Progenitor cell of endocrine pancreas (in vitro differentiated cells): ENCODE data around the gene PTPRM. TPM values are rescaled to one million over a fixed set of nuclear protein-coding genes. Genes with fewer than 3 reads are reported as not detected.

Source experiments
- DNase-seq: peaks from one replicate; pipeline ENCODE4 v3.0.0; 2021; ENCODE audit warnings: low spot score; ENCODE audit not compliant: unreplicated experiment
- H3K27ac Mint-ChIP-seq: 2 replicates; pipeline ENCODE4 v1.8.0; 2021; ENCODE audit warnings: mild to moderate bottlenecking, moderate library complexity, mixed read lengths
- H3K27me3 Mint-ChIP-seq: 2 replicates; pipeline ENCODE4 v1.8.0; 2021; ENCODE audit warnings: mixed read lengths
- H3K36me3 Mint-ChIP-seq: 2 replicates; pipeline ENCODE4 v1.8.0; 2022; ENCODE audit warnings: mixed read lengths; ENCODE audit not compliant: insufficient read depth
- H3K4me1 Mint-ChIP-seq: 2 replicates; pipeline ENCODE4 v1.8.0; 2021; ENCODE audit warnings: low read depth, mixed read lengths
- H3K4me3 Mint-ChIP-seq: 2 replicates; pipeline ENCODE4 v1.8.0; 2021; ENCODE audit warnings: low read depth, mild to moderate bottlenecking, moderate library complexity, mixed read lengths
- H3K9me3 Mint-ChIP-seq: 2 replicates; pipeline ENCODE4 v1.8.0; 2021; ENCODE audit warnings: low read depth, mixed read lengths
- total RNA-seq: library from RNA; stranded (reverse); gene quantifications from 2 replicates; pipeline ENCODE4 v1.2.1, GENCODE V29; 2021
- TF ChIP-seq, protein P1 (sequence below): fragments of 200-600 bp; sonication (generic); IDR thresholded peaks from one replicate; pipeline ENCODE4 v1.5.0; 2021; ENCODE audit warnings: antibody characterized with exemption, mild to moderate bottlenecking; ENCODE audit not compliant: unreplicated experiment

PTPRM gene
- total RNA-seq, 1 donor from 2014 or later, result 23.2 TPM

DNA sequence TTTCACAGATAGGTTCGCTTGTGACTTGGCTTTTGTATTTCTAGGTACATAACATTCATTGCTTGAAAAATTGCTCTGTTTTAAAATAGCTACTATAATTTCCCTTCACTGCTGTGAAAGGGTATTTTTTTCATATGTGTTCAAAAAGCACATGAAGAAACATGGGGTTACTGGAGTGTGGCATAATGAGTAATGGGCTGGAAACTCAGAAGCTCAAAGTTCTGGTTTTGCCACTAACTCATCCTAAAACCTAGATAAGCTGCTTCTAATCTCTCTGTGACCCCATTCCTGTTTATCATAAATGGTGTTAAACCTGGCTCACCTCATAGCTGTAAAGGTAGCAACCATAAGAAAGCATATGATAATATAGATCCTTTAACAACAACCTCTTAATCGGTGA lies 319.3 kb downstream of the PTPRM start:
- H3K27ac Mint-ChIP-seq, result no peak overlapping the region
- H3K36me3 Mint-ChIP-seq, result no peaks in the 10 kb centered on the region
- DNase-seq, result no peak
- H3K4me3 Mint-ChIP-seq, result no peak overlapping the region
- H3K4me1 Mint-ChIP-seq, result no peaks in the 10 kb centered on the region
- no peaks in the 10 kb centered on the region for H3K9me3 Mint-ChIP-seq
- TF ChIP-seq, protein P1, sequence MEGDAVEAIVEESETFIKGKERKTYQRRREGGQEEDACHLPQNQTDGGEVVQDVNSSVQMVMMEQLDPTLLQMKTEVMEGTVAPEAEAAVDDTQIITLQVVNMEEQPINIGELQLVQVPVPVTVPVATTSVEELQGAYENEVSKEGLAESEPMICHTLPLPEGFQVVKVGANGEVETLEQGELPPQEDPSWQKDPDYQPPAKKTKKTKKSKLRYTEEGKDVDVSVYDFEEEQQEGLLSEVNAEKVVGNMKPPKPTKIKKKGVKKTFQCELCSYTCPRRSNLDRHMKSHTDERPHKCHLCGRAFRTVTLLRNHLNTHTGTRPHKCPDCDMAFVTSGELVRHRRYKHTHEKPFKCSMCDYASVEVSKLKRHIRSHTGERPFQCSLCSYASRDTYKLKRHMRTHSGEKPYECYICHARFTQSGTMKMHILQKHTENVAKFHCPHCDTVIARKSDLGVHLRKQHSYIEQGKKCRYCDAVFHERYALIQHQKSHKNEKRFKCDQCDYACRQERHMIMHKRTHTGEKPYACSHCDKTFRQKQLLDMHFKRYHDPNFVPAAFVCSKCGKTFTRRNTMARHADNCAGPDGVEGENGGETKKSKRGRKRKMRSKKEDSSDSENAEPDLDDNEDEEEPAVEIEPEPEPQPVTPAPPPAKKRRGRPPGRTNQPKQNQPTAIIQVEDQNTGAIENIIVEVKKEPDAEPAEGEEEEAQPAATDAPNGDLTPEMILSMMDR, result no peak
- H3K27me3 Mint-ChIP-seq, result peaks cover 5% of the 10 kb centered on the region

DNA sequence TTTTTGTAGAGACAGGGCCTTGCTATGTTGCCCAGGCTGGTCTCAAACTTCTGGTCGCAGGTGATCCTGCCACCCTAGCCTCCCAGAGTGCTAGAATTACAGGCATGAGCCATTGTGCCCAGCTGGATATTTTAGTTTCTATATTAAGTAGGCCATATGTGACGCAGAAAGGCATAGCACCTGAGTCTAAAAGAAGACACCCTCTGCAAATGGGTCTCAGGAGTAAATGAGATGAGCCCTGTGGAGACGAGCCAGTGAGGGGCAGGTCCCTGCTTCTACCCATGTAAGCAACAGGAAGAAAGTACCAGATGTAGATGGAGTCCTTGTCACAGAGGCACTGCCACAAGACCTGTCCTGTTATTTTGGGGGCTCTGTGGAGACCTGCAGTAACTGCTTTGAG lies 322.4 kb downstream of the PTPRM start:
- Mint-ChIP-seq H3K27me3 (no peaks in the 10 kb centered on the region), H3K27ac (no peak overlapping the region), H3K4me3 (no peak overlapping the region), H3K36me3 (no peaks in the 10 kb centered on the region), H3K9me3 (no peaks in the 10 kb centered on the region), H3K4me1 (no peaks in the 10 kb centered on the region)
- DNase-seq, result no peak
- TF ChIP-seq, protein P1, result no peak

DNA sequence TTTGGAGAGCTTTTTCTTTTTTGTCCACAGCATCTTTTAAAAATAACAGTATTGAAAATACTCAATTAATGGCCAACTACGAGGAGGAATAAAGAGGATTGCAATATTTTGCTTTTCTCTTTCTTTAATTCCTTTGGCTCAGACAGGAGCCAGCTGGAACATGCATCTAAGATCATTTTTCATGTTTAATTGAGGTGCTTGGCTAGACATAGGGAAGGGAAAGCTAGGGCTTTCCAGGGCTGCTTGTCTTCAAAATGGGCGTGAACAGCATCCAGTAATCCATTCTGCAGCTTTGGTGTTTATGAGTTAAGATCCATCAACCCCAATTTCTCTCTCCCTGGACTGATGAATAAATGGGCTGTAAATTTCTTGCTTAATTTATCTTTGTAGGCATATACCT lies 323.0 kb downstream of the PTPRM start:
- Mint-ChIP-seq H3K27me3 (no peaks in the 10 kb centered on the region), H3K27ac (no peak overlapping the region), H3K4me1 (no peaks in the 10 kb centered on the region), H3K9me3 (no peaks in the 10 kb centered on the region), H3K4me3 (no peak overlapping the region), H3K36me3 (no peaks in the 10 kb centered on the region)
- TF ChIP-seq, protein P1, result no peak
- no peak for DNase-seq

DNA sequence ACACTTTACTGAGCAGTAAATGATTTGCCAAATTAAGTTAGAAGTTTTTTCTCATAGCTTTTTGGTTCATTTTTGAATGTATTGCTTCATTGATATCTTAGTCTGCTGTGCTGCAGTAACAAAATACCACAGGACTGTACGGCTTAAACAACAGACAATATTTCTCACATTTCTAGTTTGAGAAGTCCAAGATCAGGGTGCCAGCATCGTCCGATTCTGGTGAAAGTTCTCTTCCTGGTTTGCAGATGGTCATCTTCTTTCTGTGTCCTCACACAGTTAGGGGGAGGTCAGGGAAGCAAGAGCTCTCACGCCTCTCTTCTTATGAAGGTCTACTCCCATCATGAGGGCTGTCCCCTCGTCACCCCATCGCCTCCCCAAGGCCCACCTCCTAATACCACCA lies 325.4 kb downstream of the PTPRM start:
- no peak for DNase-seq
- TF ChIP-seq, protein P1, result no peak

DNA sequence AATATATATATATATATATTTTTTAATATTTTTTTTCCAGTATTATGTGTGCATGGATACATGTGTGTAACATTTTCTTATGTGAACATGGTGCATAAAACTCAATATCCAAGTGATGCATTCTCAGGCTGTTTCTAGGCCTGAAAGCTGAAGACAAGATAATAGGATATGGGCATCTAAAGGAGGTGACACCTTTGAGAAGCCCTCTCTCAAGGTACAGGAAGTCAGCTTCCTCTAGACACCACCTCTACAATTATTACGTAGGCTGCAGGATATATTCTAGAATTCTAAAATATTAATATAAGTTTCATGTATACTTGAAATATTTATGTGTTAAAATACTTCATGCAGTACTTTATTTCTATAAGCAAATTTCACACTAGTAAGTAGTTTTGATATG lies 327.5 kb downstream of the PTPRM start:
- no peak for DNase-seq
- Mint-ChIP-seq H3K27ac (no peak overlapping the region), H3K4me3 (no peak overlapping the region), H3K9me3 (no peaks in the 10 kb centered on the region), H3K27me3 (no peaks in the 10 kb centered on the region), H3K4me1 (peaks cover 17% of the 10 kb centered on the region), H3K36me3 (no peaks in the 10 kb centered on the region)
- TF ChIP-seq, protein P1, result no peak

More for the DNA sequence above, 325.4 kb downstream of the PTPRM start:
- H3K4me1 Mint-ChIP-seq, result peaks cover 6% of the 10 kb centered on the region
- H3K27me3 Mint-ChIP-seq, result no peaks in the 10 kb centered on the region
- H3K36me3 Mint-ChIP-seq, result no peaks in the 10 kb centered on the region
- H3K9me3 Mint-ChIP-seq, result no peaks in the 10 kb centered on the region
- H3K4me3 Mint-ChIP-seq, result no peak overlapping the region
- no peak overlapping the region for H3K27ac Mint-ChIP-seq
